GM18873 (cell line): ENCODE results near the gene HSPBAP1.
A peak's percentile ranks its signal among the peaks of the same experiment; 100 is the strongest.

ENCODE experiments used
- ATAC-seq: cut with Tn5 transposase; IDR thresholded peaks from one replicate; pipeline ENCODE4 v1.9.1; 2021; ENCODE audit warnings: mild to moderate bottlenecking, moderate library complexity, moderate number of reproducible peaks; ENCODE audit not compliant: unreplicated experiment, low FRiP score

The HSPBAP1 gene

GRCh38 chr3:122692674-122693073 is 101.0 kb downstream of the HSPBAP1 start:
- no peak for ATAC-seq

- peak; percentile 83 for ATAC-seq
Measured at GRCh38 chr3:122691195-122691594, 102.4 kb downstream of the HSPBAP1 start.

- no peak for ATAC-seq
Measured at GRCh38 chr3:122690096-122690495, 103.5 kb downstream of the HSPBAP1 start.
